AG09309 (cell line): Measurements from ENCODE around the gene CORO1C.

Source experiments
- DNase-seq: peaks from one replicate; pipeline ENCODE4 v3.0.0-alpha.2; 2010; ENCODE audit warnings: low read depth
- H3K4me3 ChIP-seq: 2 replicates; pipeline ENCODE4 v1.5.1; 2011; ENCODE audit warnings: mild to moderate bottlenecking, low read depth, low read length, moderate library complexity; ENCODE audit not compliant: control insufficient read depth
- TF ChIP-seq, protein P1 (sequence below): IDR thresholded peaks from 2 replicates; pipeline ENCODE4 v1.5.1; 2011; ENCODE audit warnings: mild to moderate bottlenecking, low read depth, low read length, inconsistent platforms; ENCODE audit not compliant: insufficient read depth, control insufficient read depth; ENCODE audit errors: missing control alignments

CORO1C gene

DNA sequence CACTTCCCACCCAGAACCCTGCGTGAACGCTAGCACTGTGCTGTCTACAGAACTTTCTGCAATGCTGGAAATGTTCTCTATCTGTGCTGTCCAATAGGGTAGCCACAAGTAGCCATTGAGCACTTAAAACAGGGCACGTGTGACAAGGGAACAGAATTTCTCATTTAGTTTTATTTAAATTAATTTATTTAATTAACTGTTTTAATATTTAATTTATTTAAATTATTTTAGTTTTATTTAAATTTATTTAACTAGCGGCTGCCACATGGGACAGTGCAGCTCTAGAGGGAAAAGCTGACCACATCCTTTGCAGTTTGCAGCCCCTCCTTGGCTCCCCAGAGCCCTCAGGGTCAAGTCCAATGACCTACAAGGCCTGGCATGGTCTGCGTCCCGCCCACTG, 35.0 kb upstream of the CORO1C start:
- TF ChIP-seq, protein P1, sequence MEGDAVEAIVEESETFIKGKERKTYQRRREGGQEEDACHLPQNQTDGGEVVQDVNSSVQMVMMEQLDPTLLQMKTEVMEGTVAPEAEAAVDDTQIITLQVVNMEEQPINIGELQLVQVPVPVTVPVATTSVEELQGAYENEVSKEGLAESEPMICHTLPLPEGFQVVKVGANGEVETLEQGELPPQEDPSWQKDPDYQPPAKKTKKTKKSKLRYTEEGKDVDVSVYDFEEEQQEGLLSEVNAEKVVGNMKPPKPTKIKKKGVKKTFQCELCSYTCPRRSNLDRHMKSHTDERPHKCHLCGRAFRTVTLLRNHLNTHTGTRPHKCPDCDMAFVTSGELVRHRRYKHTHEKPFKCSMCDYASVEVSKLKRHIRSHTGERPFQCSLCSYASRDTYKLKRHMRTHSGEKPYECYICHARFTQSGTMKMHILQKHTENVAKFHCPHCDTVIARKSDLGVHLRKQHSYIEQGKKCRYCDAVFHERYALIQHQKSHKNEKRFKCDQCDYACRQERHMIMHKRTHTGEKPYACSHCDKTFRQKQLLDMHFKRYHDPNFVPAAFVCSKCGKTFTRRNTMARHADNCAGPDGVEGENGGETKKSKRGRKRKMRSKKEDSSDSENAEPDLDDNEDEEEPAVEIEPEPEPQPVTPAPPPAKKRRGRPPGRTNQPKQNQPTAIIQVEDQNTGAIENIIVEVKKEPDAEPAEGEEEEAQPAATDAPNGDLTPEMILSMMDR, result no peak
- DNase-seq, result no peak
- H3K4me3 ChIP-seq, result no peak overlapping the region

DNA sequence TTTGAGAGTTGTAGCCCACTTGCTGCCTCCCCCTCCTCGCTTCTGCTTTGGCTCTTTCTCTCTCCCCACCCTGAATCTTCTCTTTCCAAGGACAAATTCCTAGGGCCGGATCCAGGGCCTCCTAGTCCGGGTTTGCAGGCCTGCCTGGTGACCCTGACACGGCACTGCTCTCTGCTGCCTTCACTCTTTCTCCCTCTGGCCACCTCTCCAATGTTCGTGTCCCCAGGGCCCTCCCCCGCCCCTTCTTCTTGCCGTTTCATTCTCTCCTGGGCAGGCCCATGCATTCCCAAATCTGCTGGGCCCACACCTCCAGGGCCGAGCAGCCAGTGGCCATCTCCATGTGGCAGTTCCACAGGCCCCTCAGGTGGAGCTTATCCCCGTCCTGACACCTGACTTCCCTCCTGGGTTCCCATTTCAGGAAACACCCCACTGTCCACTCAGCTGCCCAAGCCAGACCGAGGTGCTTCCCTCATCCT, 34.0 kb upstream of the CORO1C start:
- no peak for DNase-seq
- TF ChIP-seq, protein P1, result no peak
- H3K4me3 ChIP-seq, result no peak overlapping the region

DNA sequence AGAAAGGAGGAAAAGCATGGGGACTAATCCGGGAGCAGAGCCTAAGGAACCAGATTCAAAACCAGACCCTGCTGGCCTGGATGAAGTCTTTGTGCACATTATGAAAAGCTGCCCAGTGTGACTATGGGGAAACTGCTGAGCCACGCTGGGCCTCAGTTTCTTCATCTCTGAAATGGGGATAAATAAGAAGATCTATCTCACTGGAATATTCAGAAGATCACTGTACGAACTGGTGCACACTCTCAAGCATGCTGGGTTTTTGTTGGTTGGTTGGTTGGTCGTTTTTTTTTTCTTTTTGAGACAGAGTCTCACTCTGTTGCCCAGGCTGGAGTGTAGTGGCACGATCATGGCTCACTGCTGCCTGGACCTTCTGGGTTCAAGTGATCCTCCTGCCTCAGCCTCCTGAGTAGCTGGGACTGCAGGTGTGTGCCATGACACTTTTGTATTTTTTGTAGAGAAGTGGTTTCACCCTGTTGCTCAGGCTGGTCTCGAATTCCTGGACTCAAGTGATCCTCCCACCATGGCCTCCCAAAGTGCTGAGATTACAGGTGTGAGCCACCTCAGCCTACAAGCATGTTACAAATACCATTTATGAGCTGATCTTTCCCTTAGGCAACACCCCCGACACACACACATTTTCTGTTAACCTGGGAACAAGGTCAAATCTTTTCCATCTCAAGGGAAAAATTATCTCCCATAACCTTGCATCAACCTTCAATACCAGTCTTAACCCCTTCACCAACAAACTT, 33.4 kb upstream of the CORO1C start:
- TF ChIP-seq, protein P1, result no peak
- H3K4me3 ChIP-seq, result no peak overlapping the region
- DNase-seq, result no peak

DNA sequence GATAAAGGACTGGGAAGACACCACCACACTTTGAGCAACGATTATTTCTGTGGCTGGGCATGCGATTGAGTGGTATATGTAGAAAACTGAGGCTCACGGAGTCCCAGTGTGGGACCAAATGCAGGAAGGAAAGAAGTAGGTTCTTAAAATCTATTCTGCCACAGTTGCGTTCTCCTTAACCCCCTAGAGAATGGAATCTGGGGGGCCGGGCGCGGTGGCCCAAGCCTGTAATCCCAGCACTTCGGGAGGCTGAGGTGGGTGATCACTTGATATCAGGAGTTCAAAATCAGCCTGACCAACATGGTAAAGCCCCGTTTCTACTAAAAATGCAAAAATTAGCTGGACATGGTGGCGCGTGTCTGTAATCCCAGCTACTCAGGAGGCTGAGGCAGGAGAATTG, 29.9 kb upstream of the CORO1C start:
- DNase-seq, result no peak
- no peak overlapping the region for H3K4me3 ChIP-seq
- TF ChIP-seq, protein P1, result no peak

DNA sequence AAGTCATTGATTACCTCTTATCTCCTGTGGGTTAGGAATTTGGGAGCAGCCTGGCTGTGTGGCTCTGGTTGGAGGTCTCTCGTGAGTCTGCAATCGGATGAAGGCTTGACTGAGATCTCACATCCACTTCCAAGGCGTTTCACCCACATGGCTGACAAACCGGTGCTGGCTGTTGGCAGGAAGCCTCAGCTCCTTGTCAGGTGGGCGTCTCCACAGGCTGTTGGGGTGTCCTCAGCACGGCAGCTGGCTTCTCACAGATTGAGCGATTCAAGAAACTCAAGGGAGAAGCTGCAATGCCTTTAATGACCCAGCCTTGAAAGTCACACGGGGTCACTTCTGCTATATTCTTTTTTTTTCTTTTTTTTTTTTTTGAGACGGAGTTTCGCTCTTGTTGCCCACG, 28.6 kb upstream of the CORO1C start:
- H3K4me3 ChIP-seq, result no peak overlapping the region
- DNase-seq, result no peak
- TF ChIP-seq, protein P1, result no peak

DNA sequence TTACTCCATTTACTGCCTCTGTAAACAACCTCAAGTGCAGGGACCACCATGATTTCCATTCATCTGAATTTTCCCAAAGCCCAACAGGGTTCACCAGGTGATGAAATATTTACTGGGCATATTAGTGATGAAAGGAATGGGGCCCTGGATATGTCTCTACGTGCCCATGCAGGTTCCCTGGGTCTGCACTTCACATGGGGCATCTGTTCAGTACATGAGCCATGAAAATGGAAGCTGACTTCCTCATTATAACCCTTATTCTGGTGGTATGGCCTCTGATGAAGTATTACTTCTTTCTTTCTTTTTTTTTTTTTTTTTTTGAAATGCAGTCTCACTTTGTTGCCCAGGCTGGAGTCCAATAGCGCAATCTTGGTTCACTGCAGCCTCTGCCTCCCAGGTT, 26.5 kb upstream of the CORO1C start:
- DNase-seq, result no peak
- H3K4me3 ChIP-seq, result no peak overlapping the region
- TF ChIP-seq, protein P1, result no peak
